ENCODE data around the gene CBY3.
"Not testable (repeated sequence)": the region's sequence is repeated elsewhere in the genome, so short reads cannot be mapped to it uniquely, and the experiment has no call there.

DNA sequence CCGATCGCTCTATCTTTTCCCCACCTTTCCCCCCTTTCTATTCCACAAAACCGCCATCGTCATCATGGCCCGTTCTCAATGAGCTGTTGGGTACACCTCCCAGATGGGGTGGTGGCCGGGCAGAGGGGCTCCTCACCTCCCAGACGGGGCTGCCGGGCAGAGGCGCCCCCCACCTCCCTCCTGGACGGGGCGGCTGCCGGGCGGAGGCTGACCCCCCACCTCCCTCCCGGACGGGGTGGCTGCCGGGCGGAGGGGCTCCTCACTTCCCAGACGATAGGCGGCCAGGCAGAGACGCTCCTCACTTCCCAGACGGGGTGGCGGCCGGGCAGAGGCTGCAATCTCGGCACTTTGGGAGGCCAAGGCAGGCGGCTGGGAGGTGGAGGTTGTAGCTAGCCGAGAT is 30.6 kb downstream of the CBY3 start:
- TF ChIP-seq, protein P1, sequence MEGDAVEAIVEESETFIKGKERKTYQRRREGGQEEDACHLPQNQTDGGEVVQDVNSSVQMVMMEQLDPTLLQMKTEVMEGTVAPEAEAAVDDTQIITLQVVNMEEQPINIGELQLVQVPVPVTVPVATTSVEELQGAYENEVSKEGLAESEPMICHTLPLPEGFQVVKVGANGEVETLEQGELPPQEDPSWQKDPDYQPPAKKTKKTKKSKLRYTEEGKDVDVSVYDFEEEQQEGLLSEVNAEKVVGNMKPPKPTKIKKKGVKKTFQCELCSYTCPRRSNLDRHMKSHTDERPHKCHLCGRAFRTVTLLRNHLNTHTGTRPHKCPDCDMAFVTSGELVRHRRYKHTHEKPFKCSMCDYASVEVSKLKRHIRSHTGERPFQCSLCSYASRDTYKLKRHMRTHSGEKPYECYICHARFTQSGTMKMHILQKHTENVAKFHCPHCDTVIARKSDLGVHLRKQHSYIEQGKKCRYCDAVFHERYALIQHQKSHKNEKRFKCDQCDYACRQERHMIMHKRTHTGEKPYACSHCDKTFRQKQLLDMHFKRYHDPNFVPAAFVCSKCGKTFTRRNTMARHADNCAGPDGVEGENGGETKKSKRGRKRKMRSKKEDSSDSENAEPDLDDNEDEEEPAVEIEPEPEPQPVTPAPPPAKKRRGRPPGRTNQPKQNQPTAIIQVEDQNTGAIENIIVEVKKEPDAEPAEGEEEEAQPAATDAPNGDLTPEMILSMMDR (IDR thresholded peaks at IDR 0.05 in 4 of 5, conservative IDR thresholded peaks at IDR 0.05 in 1 of 5): not testable (repeated sequence)
- not testable (repeated sequence) for TF ChIP-seq POLR2A (IDR thresholded peaks at IDR 0.05)
